SK-N-SH treated with all-trans-retinoic acid at 6 μM for 48 hours (cell line): Measurements from ENCODE around the gene CELF4.

ENCODE experiments used
- ARNTL ChIP-seq: fragments of 450-650 bp; formaldehyde crosslinking; IDR thresholded peaks from 2 replicates; pipeline ENCODE4 v1.5.0; 2020; ENCODE audit warnings: low read depth, mild to moderate bottlenecking, moderate library complexity, borderline replicate concordance
- BACH2 ChIP-seq: fragments of 250-450 bp; sonication (Bioruptor Pico); IDR thresholded peaks from 2 replicates; pipeline ENCODE4 v1.9.0; 2021; ENCODE audit warnings: mild to moderate bottlenecking, borderline replicate concordance
- RARB ChIP-seq: fragments of 250-450 bp; sonication (Bioruptor Pico); IDR thresholded peaks from 2 replicates; pipeline ENCODE4 v1.8.0; 2021; ENCODE audit warnings: mild to moderate bottlenecking, moderate library complexity
- TCF4 ChIP-seq: fragments of 250-450 bp; sonication (Bioruptor Pico); IDR thresholded peaks from 2 replicates; pipeline ENCODE4 v1.8.0; 2021; ENCODE audit warnings: mild to moderate bottlenecking, moderate library complexity, borderline replicate concordance
- ZC3H10 ChIP-seq: fragments of 250-450 bp; sonication (Bioruptor Pico); IDR thresholded peaks from 2 replicates; pipeline ENCODE4 v1.5.1; 2021; ENCODE audit warnings: mild to moderate bottlenecking, moderate library complexity
- ZFP30 ChIP-seq: fragments of 450-650 bp; formaldehyde crosslinking; IDR thresholded peaks from 2 replicates; pipeline ENCODE4 v1.5.0; 2022; ENCODE audit warnings: mild to moderate bottlenecking, moderate library complexity
- TF ChIP-seq, protein P1 (sequence below): fragments of 250-450 bp; sonication (Bioruptor Pico); IDR thresholded peaks from 2 replicates; pipeline ENCODE4 v1.5.1; 2020; ENCODE audit warnings: low read depth, mild to moderate bottlenecking, moderate library complexity
- TF ChIP-seq, protein P2 (sequence below): fragments of 250-450 bp; sonication (Bioruptor Pico); IDR thresholded peaks from 2 replicates; pipeline ENCODE4 v1.8.0; 2021; ENCODE audit warnings: low read depth, mild to moderate bottlenecking, moderate library complexity, borderline replicate concordance

DNA sequence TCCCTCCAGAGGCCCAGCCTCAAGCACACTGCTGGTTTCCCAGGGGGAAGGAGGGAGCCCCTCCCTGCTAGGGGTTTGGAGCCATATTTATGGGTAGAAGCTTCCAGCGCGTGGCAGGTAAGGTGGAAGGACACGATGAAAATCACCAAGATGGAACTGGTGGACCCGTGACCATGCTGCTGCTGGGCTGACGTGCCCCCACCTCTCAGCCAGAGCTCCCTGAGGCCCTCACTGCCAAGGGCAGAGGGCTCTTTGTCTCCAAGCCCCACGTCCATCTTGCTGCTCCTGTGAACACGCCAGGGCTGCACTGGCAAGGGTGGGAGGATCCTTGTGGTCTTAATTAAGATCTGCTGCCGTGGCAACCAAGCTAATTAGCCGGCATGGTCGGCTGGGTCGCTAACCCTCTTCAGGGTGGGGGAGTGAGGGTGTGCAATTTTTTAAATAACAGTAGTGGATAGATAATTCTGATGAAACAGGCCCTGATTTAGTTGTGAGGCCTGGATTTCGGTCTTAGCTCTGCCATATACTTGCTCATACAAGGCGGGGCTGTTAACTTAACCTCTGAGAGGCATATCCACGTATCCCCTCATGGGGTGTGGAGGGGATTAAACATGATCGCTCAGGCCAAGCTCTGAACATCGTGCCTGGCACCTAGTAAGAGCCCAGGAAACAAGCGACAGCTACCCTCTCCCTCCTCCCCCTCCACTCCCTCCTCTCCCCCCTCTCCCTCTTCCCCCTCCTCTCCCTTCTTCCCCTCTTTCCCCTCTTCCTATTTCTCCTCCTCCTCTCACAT is 232.8 kb downstream of the CELF4 start:
- TF ChIP-seq ZFP30 (CRISPR knock-in tag) = no peak
- no peak for TF ChIP-seq BACH2 (CRISPR knock-in tag)
- TF ChIP-seq, protein P1, sequence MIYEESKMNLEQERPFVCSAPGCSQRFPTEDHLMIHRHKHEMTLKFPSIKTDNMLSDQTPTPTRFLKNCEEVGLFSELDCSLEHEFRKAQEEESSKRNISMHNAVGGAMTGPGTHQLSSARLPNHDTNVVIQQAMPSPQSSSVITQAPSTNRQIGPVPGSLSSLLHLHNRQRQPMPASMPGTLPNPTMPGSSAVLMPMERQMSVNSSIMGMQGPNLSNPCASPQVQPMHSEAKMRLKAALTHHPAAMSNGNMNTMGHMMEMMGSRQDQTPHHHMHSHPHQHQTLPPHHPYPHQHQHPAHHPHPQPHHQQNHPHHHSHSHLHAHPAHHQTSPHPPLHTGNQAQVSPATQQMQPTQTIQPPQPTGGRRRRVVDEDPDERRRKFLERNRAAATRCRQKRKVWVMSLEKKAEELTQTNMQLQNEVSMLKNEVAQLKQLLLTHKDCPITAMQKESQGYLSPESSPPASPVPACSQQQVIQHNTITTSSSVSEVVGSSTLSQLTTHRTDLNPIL (CRISPR knock-in tag) = no peak
- TF ChIP-seq, protein P2, sequence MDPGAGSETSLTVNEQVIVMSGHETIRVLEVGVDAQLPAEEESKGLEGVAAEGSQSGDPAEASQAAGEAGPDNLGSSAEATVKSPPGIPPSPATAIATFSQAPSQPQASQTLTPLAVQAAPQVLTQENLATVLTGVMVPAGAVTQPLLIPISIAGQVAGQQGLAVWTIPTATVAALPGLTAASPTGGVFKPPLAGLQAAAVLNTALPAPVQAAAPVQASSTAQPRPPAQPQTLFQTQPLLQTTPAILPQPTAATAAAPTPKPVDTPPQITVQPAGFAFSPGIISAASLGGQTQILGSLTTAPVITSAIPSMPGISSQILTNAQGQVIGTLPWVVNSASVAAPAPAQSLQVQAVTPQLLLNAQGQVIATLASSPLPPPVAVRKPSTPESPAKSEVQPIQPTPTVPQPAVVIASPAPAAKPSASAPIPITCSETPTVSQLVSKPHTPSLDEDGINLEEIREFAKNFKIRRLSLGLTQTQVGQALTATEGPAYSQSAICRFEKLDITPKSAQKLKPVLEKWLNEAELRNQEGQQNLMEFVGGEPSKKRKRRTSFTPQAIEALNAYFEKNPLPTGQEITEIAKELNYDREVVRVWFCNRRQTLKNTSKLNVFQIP (CRISPR knock-in tag) = no peak
- TF ChIP-seq ARNTL (CRISPR knock-in tag) = no peak
- no peak for TF ChIP-seq RARB (CRISPR knock-in tag)
- TF ChIP-seq ZC3H10 (CRISPR knock-in tag) = no peak
- TF ChIP-seq TCF4 (CRISPR knock-in tag) = no peak
